RWPE2 (cell line): ENCODE measurements around the gene RERG.
A peak's percentile ranks its signal among the peaks of the same experiment; 100 is the strongest.

Experiments used
- ATAC-seq: fragments of 200-7000 bp; cut with Tn5 transposase; 3 replicates; pipeline ENCODE4 v1.9.1; 2021; ENCODE audit warnings: low read depth
- DNase-seq: peaks from one replicate; pipeline ENCODE4 v3.0.0-alpha.2; 2020; ENCODE audit warnings: low spot score
- H3K27ac ChIP-seq: fragments of 450-650 bp; 2 replicates; pipeline ENCODE4 v1.5.1; 2017; ENCODE audit warnings: mild to moderate bottlenecking; ENCODE audit not compliant: poor library complexity, severe bottlenecking
- H3K27me3 ChIP-seq: fragments of 250-450 bp; sonication (Bioruptor Pico); 2 replicates; pipeline ENCODE4 v1.5.1; 2021; ENCODE audit warnings: mild to moderate bottlenecking, moderate library complexity; ENCODE audit not compliant: insufficient read depth, poor library complexity, severe bottlenecking
- H3K36me3 ChIP-seq: fragments of 250-450 bp; sonication (Bioruptor Pico); 2 replicates; pipeline ENCODE4 v1.5.1; 2020; ENCODE audit warnings: low read depth, mild to moderate bottlenecking, moderate library complexity
- H3K4me1 ChIP-seq: fragments of 250-450 bp; sonication (Bioruptor Pico); 2 replicates; pipeline ENCODE4 v1.5.1; 2021; ENCODE audit warnings: mild to moderate bottlenecking, moderate library complexity; ENCODE audit not compliant: insufficient read depth, poor library complexity, severe bottlenecking
- H3K4me3 ChIP-seq: fragments of 250-450 bp; sonication (Bioruptor Pico); 2 replicates; pipeline ENCODE4 v1.5.1; 2021; ENCODE audit warnings: mild to moderate bottlenecking, moderate library complexity; ENCODE audit not compliant: severe bottlenecking
- H3K9me3 ChIP-seq: fragments of 250-450 bp; sonication (Bioruptor Pico); 2 replicates; pipeline ENCODE4 v1.5.1; 2021; ENCODE audit warnings: mild to moderate bottlenecking, moderate library complexity; ENCODE audit not compliant: severe bottlenecking
- CTCF ChIP-seq: fragments of 450-650 bp; IDR thresholded peaks from one replicate; pipeline ENCODE4 v1.5.1; 2017; ENCODE audit warnings: mild to moderate bottlenecking, moderate library complexity; ENCODE audit not compliant: poor library complexity, severe bottlenecking

The RERG gene

GRCh38 chr12:15158083-15158482, 63.1 kb downstream of the RERG start:
- Histone ChIP-seq H3K9me3 (no peaks in the 10 kb centered on the region), H3K4me1 (peaks cover 8% of the 10 kb centered on the region), H3K27ac (no peak overlapping the region), H3K27me3 (no peaks in the 10 kb centered on the region), H3K36me3 (no peaks in the 10 kb centered on the region), H3K4me3 (no peak overlapping the region)
- no peak for ATAC-seq
- TF ChIP-seq CTCF: no peak
- no peak for DNase-seq

- H3K27me3 ChIP-seq: no peaks in the 10 kb centered on the region
- H3K4me1 ChIP-seq: peaks cover 7% of the 10 kb centered on the region
- no peak overlapping the region for H3K27ac ChIP-seq
- DNase-seq: no peak
- no peak for TF ChIP-seq CTCF
- no peaks in the 10 kb centered on the region for H3K9me3 ChIP-seq
- no peak for ATAC-seq
- H3K36me3 ChIP-seq: no peaks in the 10 kb centered on the region
- H3K4me3 ChIP-seq: no peak overlapping the region
Measured at GRCh38 chr12:15157269-15157671, 63.9 kb downstream of the RERG start.

GRCh38 chr12:15155271-15155670, 65.9 kb downstream of the RERG start:
- Histone ChIP-seq H3K27ac (no peak overlapping the region), H3K4me1 (peaks cover 7% of the 10 kb centered on the region), H3K27me3 (no peaks in the 10 kb centered on the region), H3K36me3 (no peaks in the 10 kb centered on the region), H3K4me3 (no peak overlapping the region), H3K9me3 (no peaks in the 10 kb centered on the region)
- ATAC-seq: peak; percentile 45; the same call in 2 of the 3 replicates
- TF ChIP-seq CTCF: no peak
- DNase-seq: no peak

GRCh38 chr12:15154103-15154502, 67.1 kb downstream of the RERG start:
- DNase-seq: no peak
- Histone ChIP-seq H3K36me3 (no peaks in the 10 kb centered on the region), H3K4me1 (peaks cover 7% of the 10 kb centered on the region), H3K27ac (no peak overlapping the region), H3K27me3 (no peaks in the 10 kb centered on the region), H3K9me3 (no peaks in the 10 kb centered on the region), H3K4me3 (no peak overlapping the region)
- no peak for TF ChIP-seq CTCF
- no peak for ATAC-seq

GRCh38 chr12:15152868-15153267, 68.3 kb downstream of the RERG start:
- DNase-seq (no peak), ATAC-seq (peak; percentile 83)
- no peaks in the 10 kb centered on the region for H3K36me3 ChIP-seq
- no peak for TF ChIP-seq CTCF
- H3K9me3 ChIP-seq: no peaks in the 10 kb centered on the region
- H3K4me3 ChIP-seq: no peak overlapping the region
- H3K4me1 ChIP-seq: peaks cover 7% of the 10 kb centered on the region
- no peaks in the 10 kb centered on the region for H3K27me3 ChIP-seq
- no peak overlapping the region for H3K27ac ChIP-seq
